DMS 273 (cell line): ENCODE data around the gene NELL1.

Experiments
- DNase-seq: peaks from one replicate; lab custom pipeline; 2025; ENCODE audit not compliant: unreplicated experiment; lab: John Stamatoyannopoulos, UW

Gene NELL1

GRCh38 chr11:21301981-21302380 lies 632.6 kb downstream of the NELL1 start:
- no peak for DNase-seq

GRCh38 chr11:21306739-21307358 lies 637.5 kb downstream of the NELL1 start:
- no peak for DNase-seq

GRCh38 chr11:21307874-21308273 lies 638.5 kb downstream of the NELL1 start:
- DNase-seq: no peak

- DNase-seq: peak; percentile 2
These were observed 647.2 kb downstream of the NELL1 start for GRCh38 chr11:21316591-21316990.

GRCh38 chr11:21321072-21321471 lies 651.7 kb downstream of the NELL1 start:
- DNase-seq: no peak

GRCh38 chr11:21321530-21321929 lies 652.1 kb downstream of the NELL1 start:
- DNase-seq: no peak

GRCh38 chr11:21323617-21324016 lies 654.2 kb downstream of the NELL1 start:
- DNase-seq: peak; percentile 5

- DNase-seq: no peak
These were observed 673.8 kb downstream of the NELL1 start for GRCh38 chr11:21343204-21343603.

GRCh38 chr11:21346361-21346760 lies 677.0 kb downstream of the NELL1 start:
- DNase-seq: no peak

- no peak for DNase-seq
These were observed 681.2 kb downstream of the NELL1 start for GRCh38 chr11:21350613-21351012.

- DNase-seq: no peak
These were observed 684.0 kb downstream of the NELL1 start for GRCh38 chr11:21353425-21353824.

GRCh38 chr11:21364866-21365624 lies 695.7 kb downstream of the NELL1 start:
- DNase-seq: no peak

- DNase-seq: no peak
These were observed 700.6 kb downstream of the NELL1 start for GRCh38 chr11:21369947-21370346.

GRCh38 chr11:21371044-21371443 lies 701.7 kb downstream of the NELL1 start:
- DNase-seq: no peak

- no peak for DNase-seq
These were observed 703.3 kb downstream of the NELL1 start for GRCh38 chr11:21372672-21373071.

- no peak for DNase-seq
These were observed 705.0 kb downstream of the NELL1 start for GRCh38 chr11:21374376-21374775.

- no peak for DNase-seq
These were observed 716.5 kb downstream of the NELL1 start for GRCh38 chr11:21385669-21386440.

GRCh38 chr11:21390430-21390829 lies 721.0 kb downstream of the NELL1 start:
- DNase-seq: no peak

- no peak for DNase-seq
These were observed 727.1 kb downstream of the NELL1 start for GRCh38 chr11:21396342-21397008.

- DNase-seq: no peak
These were observed 728.8 kb downstream of the NELL1 start for GRCh38 chr11:21398195-21398594.

- no peak for DNase-seq
These were observed 732.1 kb downstream of the NELL1 start for GRCh38 chr11:21401496-21401895.
